Epithelial cell of proximal tubule (primary cell): ENCODE results near the gene TCEAL7. TPM values are rescaled to one million over a fixed set of nuclear protein-coding genes. Genes with fewer than 3 reads are reported as not detected.

ENCODE experiments used
- DNase-seq: peaks from one replicate; pipeline ENCODE4 v3.0.0-alpha.2; 2011; ENCODE audit warnings: low read depth
- H3K4me3 ChIP-seq: 2 replicates; pipeline ENCODE4 v1.5.1; 2011; ENCODE audit warnings: low read depth, mild to moderate bottlenecking, low read length
- CTCF ChIP-seq: conservative IDR thresholded peaks from 2 replicates; pipeline ENCODE4 v1.5.1; 2012; ENCODE audit warnings: low read depth, mild to moderate bottlenecking, low read length
- total RNA-seq: library from RNA; depleted of rRNA; stranded (reverse); fragments of >200 nt; gene quantifications from 2 replicates; pipeline ENCODE4 v1.2.3, GENCODE V29; 2015

TCEAL7 gene
- total RNA-seq, 1 donor from 2014 or later = 25.4 TPM

- no peak for TF ChIP-seq CTCF
- peak overlapping the region; percentile 33 for H3K4me3 ChIP-seq
- no peak for DNase-seq
These were observed 746 bp downstream of the TCEAL7 start for GRCh38 chrX:103330681-103331288.

GRCh38 chrX:103338663-103339062 is 8.6 kb downstream of the TCEAL7 start:
- no peak for DNase-seq
- TF ChIP-seq CTCF = no peak
- no peak overlapping the region for H3K4me3 ChIP-seq

GRCh38 chrX:103343105-103343504 is 13.1 kb downstream of the TCEAL7 start:
- no peak for DNase-seq
- no peak overlapping the region for H3K4me3 ChIP-seq
- TF ChIP-seq CTCF = peak; percentile 67

GRCh38 chrX:103344606-103345005 is 14.6 kb downstream of the TCEAL7 start:
- no peak overlapping the region for H3K4me3 ChIP-seq
- DNase-seq = no peak
- TF ChIP-seq CTCF = no peak

- no peak for TF ChIP-seq CTCF
- no peak overlapping the region for H3K4me3 ChIP-seq
- DNase-seq = no peak
These were observed 17.8 kb downstream of the TCEAL7 start for GRCh38 chrX:103347682-103348397.

GRCh38 chrX:103356130-103356798 is 26.2 kb downstream of the TCEAL7 start, which contains the start of gene TCEAL9:
TCEAL9 (plus strand) TSS chrX:103356506; CDS start chrX:103357685, 1,179 bp downstream.
- no peak for DNase-seq
- TF ChIP-seq CTCF = no peak
- H3K4me3 ChIP-seq = peak within 1 kb of the TSS; percentile 85
